Thoracic aorta (tissue), 2 donors: Measurements from ENCODE around the gene ZIC4. TPM values are rescaled to one million over a fixed set of nuclear protein-coding genes. Genes with fewer than 3 reads are reported as not detected.

Experiments used
- ATAC-seq: fragments of 150-250 bp; one replicate; pipeline ENCODE4 v1.8.0; 2017; ENCODE audit warnings: low read depth; ENCODE audit not compliant: insufficient number of reproducible peaks, low FRiP score
- DNase-seq: peaks from one replicate; pipeline ENCODE4 v3.0.0-alpha.2; 2020; ENCODE audit warnings: low spot score
- H3K27ac ChIP-seq, 2 donors: fragments of 200-600 bp; sonication (generic); 1 replicate in 1 of 2; 2 replicates in 1 of 2; pipeline ENCODE4 v1.5.1; 2016; ENCODE audit warnings: mild to moderate bottlenecking in 2 of 2, moderate library complexity in 2 of 2
- H3K27me3 ChIP-seq: fragments of 200-600 bp; sonication (generic); replicated peaks from 2 replicates; pipeline ENCODE4 v1.6.0; 2016; ENCODE audit warnings: mild to moderate bottlenecking; ENCODE audit not compliant: insufficient read depth
- H3K36me3 ChIP-seq: fragments of 200-600 bp; sonication (generic); one replicate; pipeline ENCODE4 v1.5.1; 2016
- H3K4me1 ChIP-seq, 2 donors: fragments of 200-600 bp; sonication (generic); 1 replicate in 1 of 2; 2 replicates in 1 of 2; pipeline versions ENCODE4 v1.5.1 to v1.6.0; 2016; ENCODE audit warnings: low read depth in 2 of 2, mild to moderate bottlenecking in 1 of 2; ENCODE audit not compliant: control insufficient read depth in 1 of 2
- H3K4me3 ChIP-seq: fragments of 200-600 bp; sonication (generic); 2 replicates; pipeline ENCODE4 v1.5.1; 2016; ENCODE audit warnings: mild to moderate bottlenecking
- H3K9me3 ChIP-seq: fragments of 200-600 bp; sonication (generic); 2 replicates; pipeline ENCODE4 v1.5.1; 2016
- total RNA-seq, 2 donors: library from RNA; depleted of rRNA; stranded (reverse); fragments of >200 nt; gene quantifications; one replicate each; pipeline versions ENCODE4 v1.1.0 to v1.2.3, GENCODE V29; 2016
- TF ChIP-seq, protein P1 (sequence below): fragments of 200-600 bp; sonication (generic); IDR thresholded peaks from one replicate; pipeline ENCODE4 v1.5.1; 2019; ENCODE audit warnings: antibody characterized with exemption

ZIC4 gene
- total RNA-seq, 2 donors from 2014 or later: not detected

DNA sequence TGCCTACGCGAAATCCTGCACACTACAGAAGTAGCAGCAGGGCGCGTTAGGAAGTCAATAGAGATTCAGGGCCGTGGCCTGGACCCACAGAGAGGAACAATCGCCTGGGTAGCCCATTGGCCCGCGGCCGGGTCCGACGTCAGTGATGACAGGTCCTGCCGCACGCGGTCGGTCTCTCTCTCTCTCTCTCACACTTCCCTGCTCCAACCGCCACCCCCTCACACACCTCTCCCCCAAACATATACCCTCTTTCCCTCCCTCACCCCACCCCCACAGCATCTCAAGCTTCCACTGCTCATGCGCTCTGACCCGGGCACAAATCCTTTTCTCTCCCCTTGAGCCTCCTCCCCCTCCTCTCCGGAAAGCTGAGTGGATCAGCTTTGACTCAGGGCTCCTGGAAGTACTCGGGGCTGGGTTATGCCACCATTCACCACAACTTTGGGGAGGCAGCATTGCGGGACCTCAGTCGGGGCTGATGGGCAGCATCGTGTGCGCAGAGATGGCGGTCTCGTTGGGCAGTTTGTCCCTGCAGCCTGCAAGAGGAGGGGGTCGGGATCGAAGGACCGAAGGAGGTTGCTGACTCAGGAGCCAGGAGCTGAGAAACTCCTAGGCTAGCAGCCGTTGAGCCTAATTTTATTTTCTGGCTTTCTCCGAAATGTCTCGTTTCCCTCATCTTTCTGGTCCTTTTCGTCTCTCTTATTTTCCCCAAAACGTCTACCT, 9.0 kb downstream of the ZIC4 start:
- H3K36me3 ChIP-seq: no peaks in the 10 kb centered on the region
- H3K4me3 ChIP-seq: peak overlapping the region; percentile 24
- ATAC-seq: no peak
- no peaks in the 10 kb centered on the region for H3K9me3 ChIP-seq
- peaks cover 21 to 41% of the 10 kb centered on the region in 2 donors for H3K4me1 ChIP-seq
- TF ChIP-seq, protein P1, sequence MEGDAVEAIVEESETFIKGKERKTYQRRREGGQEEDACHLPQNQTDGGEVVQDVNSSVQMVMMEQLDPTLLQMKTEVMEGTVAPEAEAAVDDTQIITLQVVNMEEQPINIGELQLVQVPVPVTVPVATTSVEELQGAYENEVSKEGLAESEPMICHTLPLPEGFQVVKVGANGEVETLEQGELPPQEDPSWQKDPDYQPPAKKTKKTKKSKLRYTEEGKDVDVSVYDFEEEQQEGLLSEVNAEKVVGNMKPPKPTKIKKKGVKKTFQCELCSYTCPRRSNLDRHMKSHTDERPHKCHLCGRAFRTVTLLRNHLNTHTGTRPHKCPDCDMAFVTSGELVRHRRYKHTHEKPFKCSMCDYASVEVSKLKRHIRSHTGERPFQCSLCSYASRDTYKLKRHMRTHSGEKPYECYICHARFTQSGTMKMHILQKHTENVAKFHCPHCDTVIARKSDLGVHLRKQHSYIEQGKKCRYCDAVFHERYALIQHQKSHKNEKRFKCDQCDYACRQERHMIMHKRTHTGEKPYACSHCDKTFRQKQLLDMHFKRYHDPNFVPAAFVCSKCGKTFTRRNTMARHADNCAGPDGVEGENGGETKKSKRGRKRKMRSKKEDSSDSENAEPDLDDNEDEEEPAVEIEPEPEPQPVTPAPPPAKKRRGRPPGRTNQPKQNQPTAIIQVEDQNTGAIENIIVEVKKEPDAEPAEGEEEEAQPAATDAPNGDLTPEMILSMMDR: no peak
- peaks cover 19% of the 10 kb centered on the region for H3K27me3 ChIP-seq
- DNase-seq: no peak
- H3K27ac ChIP-seq: no peak overlapping the region

DNA sequence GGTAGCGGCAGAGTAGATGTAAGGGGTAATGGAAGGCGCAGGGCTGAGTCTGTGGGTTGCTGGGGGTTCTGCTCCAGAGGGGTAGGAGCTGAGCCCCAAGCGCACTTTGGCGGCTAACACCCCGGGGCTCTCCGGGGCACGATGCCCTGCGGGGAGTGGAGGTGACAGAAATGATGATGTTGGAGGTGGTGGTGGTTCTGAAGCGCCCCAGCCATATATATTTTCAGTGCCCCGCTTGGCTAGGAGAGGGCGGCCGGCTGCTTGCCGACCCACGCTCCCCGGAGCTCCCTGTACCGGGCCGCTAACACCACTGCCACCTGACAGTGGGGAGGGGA, 9.7 kb downstream of the ZIC4 start:
- no peaks in the 10 kb centered on the region for H3K9me3 ChIP-seq
- peaks cover 26 to 47% of the 10 kb centered on the region in 2 donors for H3K4me1 ChIP-seq
- no peak for DNase-seq
- H3K27me3 ChIP-seq: peaks cover 19% of the 10 kb centered on the region
- H3K36me3 ChIP-seq: no peaks in the 10 kb centered on the region
- no peak for ATAC-seq
- TF ChIP-seq, protein P1: no peak
- H3K27ac ChIP-seq: no peak overlapping the region
- H3K4me3 ChIP-seq: peak overlapping the region; percentile 5

DNA sequence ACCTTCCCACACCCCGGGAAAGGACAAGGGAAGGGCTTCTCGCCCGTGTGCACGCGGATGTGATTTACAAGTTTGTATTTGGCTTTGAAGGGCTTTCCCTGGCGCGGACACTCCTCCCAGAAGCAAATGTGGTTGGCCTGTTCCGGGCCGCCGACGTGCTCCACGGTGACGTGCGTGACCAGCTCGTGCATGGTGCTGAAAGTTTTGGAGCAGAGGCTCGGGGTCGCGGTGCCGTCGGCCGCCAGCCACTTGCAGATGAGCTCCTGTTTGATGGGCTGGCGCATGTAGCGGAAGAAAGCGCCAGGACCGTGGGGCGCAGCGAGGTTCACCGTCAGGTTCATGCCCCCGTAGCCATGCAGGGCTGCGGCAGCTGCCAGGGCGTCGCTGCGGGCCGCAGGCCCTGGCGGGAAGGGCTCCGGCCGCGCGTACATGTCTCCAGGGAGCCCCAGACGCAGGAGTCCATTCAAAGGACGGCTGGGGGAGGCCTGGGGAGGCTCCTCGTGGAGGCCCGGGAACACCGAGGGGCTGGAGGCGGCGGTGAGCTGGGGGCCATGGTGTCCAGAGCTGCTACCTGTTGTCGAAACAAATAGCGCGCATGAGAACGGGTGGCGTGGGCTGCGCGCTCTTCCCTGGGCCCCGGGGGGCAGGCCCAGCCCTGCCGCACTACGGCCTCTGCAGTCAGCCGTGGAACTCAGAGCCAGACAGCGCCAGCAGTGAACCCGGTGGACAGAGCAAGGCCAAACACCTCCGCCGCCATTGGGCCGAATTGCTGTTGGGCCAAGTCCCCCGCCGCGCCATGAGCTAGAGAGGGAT, 10.2 kb downstream of the ZIC4 start:
- DNase-seq (no peak), ATAC-seq (no peak)
- H3K27ac ChIP-seq: no peak overlapping the region
- H3K36me3 ChIP-seq: no peaks in the 10 kb centered on the region
- TF ChIP-seq, protein P1: no peak
- peak overlapping the region; percentile 5 for H3K4me3 ChIP-seq
- H3K4me1 ChIP-seq: peaks cover 26 to 50% of the 10 kb centered on the region in 2 donors
- H3K9me3 ChIP-seq: no peaks in the 10 kb centered on the region
- H3K27me3 ChIP-seq: peaks cover 21% of the 10 kb centered on the region

DNA sequence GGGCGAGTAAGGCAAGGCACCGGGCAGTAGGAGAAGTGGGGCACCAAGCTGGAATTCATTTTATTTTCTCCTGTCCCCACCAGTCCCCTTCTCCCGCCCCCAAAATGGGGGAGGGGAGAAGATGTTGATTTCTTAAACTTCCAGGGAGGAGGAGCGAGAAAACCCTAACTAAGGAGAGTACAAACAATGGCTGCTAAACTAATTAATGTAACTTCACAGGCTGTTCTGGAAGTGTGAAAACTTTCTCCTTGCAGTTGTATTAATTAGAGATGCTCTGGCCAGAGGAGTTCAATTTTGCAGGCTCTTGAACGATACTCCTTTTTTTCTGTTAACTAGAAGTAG, 11.5 kb downstream of the ZIC4 start:
- Histone ChIP-seq H3K4me1 (peaks cover 26 to 57% of the 10 kb centered on the region in 2 donors), H3K9me3 (no peaks in the 10 kb centered on the region), H3K4me3 (no peak overlapping the region), H3K27me3 (peaks cover 30% of the 10 kb centered on the region), H3K27ac (no peak overlapping the region), H3K36me3 (no peaks in the 10 kb centered on the region)
- no peak for DNase-seq
- ATAC-seq: no peak
- TF ChIP-seq, protein P1: no peak
